Upper lobe of right lung (tissue), 1 donor: Measurements from ENCODE around the gene DPP6. TPM values are rescaled to one million over a fixed set of nuclear protein-coding genes. Genes with fewer than 3 reads are reported as not detected.

Experiments
- ATAC-seq: fragments of 200-7000 bp; cut with Tn5 transposase; one replicate; pipeline ENCODE4 v1.9.1; 2020; ENCODE audit warnings: mild to moderate bottlenecking, moderate library complexity
- DNase-seq: peaks from one replicate; pipeline ENCODE4 v3.0.0-alpha.2; 2020
- H3K27ac ChIP-seq: fragments of 200-600 bp; one replicate; pipeline ENCODE4 v1.8.0; 2022
- H3K27me3 ChIP-seq: fragments of 200-600 bp; one replicate; pipeline ENCODE4 v1.8.0; 2022; ENCODE audit warnings: mild to moderate bottlenecking
- H3K36me3 ChIP-seq: fragments of 200-600 bp; one replicate; pipeline ENCODE4 v1.8.0; 2022
- H3K4me1 ChIP-seq: fragments of 200-600 bp; one replicate; pipeline ENCODE4 v1.8.0; 2022
- H3K4me3 ChIP-seq: fragments of 200-600 bp; one replicate; pipeline ENCODE4 v1.8.0; 2022; ENCODE audit warnings: mild to moderate bottlenecking
- H3K9me3 ChIP-seq: fragments of 200-600 bp; one replicate; pipeline ENCODE4 v1.8.0; 2022
- intact Hi-C: fragments of 100-400 bp; cut with DNase I; formaldehyde crosslinking; loops from one replicate; pipeline ENCODE4 v1.11.0; 2022
- total RNA-seq: library from RNA; stranded (reverse); fragmentation: NEBNext Ultra II Directional; extraction: Animal tissue kit (Norgen Biotek cat#: 25700); gene quantifications from one replicate; pipeline ENCODE4 v1.2.1, GENCODE V29; 2021
- TF ChIP-seq, protein P1 (sequence below): fragments of 200-600 bp; IDR thresholded peaks from one replicate; pipeline ENCODE4 v1.8.0; 2022; ENCODE audit warnings: antibody characterized with exemption
- donor health status: DM: no; HTN: yes; CAD: no; lungs with severe emphysema.

Gene DPP6
- total RNA-seq, 1 donor from 2014 or later: 1.6 TPM

- no peaks in the 10 kb centered on the region for H3K4me1 ChIP-seq
- intact Hi-C loops: no loop called here
- H3K4me3 ChIP-seq: no peak overlapping the region
- H3K27me3 ChIP-seq: no peaks in the 10 kb centered on the region
- ATAC-seq (no peak), DNase-seq (no peak)
- no peaks in the 10 kb centered on the region for H3K9me3 ChIP-seq
- TF ChIP-seq, protein P1, sequence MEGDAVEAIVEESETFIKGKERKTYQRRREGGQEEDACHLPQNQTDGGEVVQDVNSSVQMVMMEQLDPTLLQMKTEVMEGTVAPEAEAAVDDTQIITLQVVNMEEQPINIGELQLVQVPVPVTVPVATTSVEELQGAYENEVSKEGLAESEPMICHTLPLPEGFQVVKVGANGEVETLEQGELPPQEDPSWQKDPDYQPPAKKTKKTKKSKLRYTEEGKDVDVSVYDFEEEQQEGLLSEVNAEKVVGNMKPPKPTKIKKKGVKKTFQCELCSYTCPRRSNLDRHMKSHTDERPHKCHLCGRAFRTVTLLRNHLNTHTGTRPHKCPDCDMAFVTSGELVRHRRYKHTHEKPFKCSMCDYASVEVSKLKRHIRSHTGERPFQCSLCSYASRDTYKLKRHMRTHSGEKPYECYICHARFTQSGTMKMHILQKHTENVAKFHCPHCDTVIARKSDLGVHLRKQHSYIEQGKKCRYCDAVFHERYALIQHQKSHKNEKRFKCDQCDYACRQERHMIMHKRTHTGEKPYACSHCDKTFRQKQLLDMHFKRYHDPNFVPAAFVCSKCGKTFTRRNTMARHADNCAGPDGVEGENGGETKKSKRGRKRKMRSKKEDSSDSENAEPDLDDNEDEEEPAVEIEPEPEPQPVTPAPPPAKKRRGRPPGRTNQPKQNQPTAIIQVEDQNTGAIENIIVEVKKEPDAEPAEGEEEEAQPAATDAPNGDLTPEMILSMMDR: no peak
- H3K36me3 ChIP-seq: no peaks in the 10 kb centered on the region
- no peak overlapping the region for H3K27ac ChIP-seq
These were observed 274.2 kb downstream of the DPP6 start for GRCh38 chr7:154326421-154326820.

DNA sequence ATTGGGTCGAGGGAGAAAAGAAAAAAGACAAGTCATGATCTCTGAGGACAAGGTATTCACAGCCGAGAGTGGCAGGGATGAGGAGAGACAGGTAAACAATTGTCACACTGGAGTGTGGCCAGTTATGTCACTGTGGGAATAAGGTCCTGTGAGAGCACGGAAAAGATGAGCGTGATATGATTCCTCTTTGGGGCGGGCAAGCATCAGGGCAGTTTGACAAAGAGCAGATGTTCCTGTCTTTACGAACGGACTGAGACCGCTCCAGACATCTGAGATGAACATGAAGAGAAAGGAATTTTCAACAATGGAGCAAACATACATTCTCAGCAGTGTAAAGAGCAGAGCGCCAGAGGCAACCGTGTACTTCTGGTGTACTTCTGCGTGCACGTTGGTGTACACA, 278.1 kb downstream of the DPP6 start:
- no peak overlapping the region for H3K4me3 ChIP-seq
- TF ChIP-seq, protein P1: no peak
- no peaks in the 10 kb centered on the region for H3K4me1 ChIP-seq
- no peaks in the 10 kb centered on the region for H3K27me3 ChIP-seq
- ATAC-seq (no peak), DNase-seq (no peak)
- intact Hi-C loops: no loop called here
- no peaks in the 10 kb centered on the region for H3K9me3 ChIP-seq
- H3K36me3 ChIP-seq: no peaks in the 10 kb centered on the region
- no peak overlapping the region for H3K27ac ChIP-seq

DNA sequence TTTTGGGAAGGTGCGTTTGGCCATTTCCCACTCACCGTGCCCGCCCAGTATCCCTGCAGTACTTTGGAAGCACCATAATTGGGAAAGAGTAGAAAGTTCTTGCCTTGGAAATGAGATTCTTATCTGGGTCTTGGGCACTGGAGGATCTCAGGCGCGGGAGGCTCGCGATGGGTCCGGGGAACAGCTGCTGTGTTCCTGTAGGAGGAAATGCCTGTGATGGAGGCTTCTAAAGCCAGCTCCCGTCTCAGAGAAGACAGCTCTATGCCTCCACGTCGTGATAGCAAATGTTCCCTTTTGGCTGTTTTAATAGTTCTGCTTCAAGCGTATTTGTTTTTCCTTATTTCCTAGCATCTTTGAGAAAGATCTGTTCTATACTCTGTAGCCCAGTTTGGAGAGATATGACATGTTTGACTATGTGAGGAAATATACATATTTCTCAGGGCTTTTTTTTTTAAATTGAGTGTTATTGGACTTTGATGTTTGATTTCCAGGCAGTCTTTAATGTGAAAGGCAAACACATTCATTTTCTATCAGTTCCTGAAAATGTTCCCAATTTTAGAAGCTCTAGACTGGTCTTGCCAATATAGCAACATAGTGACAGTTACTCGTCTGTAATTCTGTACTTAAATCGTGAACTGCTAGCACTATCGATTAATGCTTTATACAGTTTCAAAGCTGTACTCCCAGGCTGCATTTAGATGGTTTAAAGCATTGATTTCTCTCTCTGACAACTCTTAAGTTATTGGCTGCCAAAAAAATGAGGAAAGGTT, 280.8 kb downstream of the DPP6 start:
- Histone ChIP-seq H3K9me3 (no peaks in the 10 kb centered on the region), H3K4me3 (no peak overlapping the region), H3K36me3 (no peaks in the 10 kb centered on the region), H3K4me1 (no peaks in the 10 kb centered on the region), H3K27me3 (no peaks in the 10 kb centered on the region), H3K27ac (no peak overlapping the region)
- ATAC-seq (no peak), DNase-seq (no peak)
- intact Hi-C loops: no loop called here
- TF ChIP-seq, protein P1: no peak

GRCh38 chr7:154336295-154336694, 284.1 kb downstream of the DPP6 start:
- ATAC-seq (no peak), DNase-seq (no peak)
- Histone ChIP-seq H3K4me1 (no peaks in the 10 kb centered on the region), H3K4me3 (no peak overlapping the region), H3K27me3 (no peaks in the 10 kb centered on the region), H3K27ac (no peak overlapping the region), H3K36me3 (no peaks in the 10 kb centered on the region), H3K9me3 (no peaks in the 10 kb centered on the region)
- intact Hi-C loops: no loop called here
- TF ChIP-seq, protein P1: no peak

DNA sequence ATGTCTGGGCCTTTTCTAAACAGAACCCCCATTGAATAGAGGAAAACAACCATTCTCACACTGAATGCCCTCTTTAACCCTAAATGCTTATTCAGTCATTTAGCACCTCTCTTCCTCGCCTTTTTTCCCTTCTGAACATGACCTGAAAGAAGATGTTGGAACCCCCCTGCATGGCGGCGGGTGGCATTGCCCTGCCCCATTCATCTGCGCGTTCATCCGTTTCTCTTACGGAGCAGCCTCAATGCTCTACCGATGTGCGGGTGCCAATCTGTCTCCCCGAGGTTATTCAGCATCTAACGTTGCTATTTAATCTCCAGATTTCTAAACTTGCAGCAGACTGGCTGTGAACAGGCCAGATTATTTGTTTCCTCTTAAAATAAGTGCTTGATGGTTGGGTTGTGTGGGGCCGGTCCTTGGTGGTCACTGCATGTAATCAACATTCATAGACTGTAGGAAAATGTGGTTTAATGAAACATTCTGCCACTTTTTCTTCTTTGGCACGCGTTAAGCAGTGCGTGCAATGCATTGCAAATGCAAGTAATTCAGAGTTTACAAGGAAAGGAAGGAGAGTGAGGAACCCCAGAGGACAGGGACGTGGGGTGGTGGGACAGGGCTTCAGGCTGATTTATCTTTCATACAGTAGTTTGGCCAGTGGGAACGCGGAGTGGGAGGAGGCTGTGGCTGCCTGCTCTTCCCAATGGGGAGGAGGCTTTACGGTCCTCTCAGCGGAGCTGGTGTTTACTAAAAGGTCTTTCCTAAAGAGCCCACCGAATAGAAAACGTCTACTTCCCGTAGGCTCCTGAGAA, 286.7 kb downstream of the DPP6 start:
- ATAC-seq: peak; percentile 8

More for the DNA sequence above, 286.7 kb downstream of the DPP6 start:
- no peaks in the 10 kb centered on the region for H3K4me1 ChIP-seq
- no peaks in the 10 kb centered on the region for H3K9me3 ChIP-seq
- TF ChIP-seq, protein P1: no peak
- intact Hi-C loops: no loop called here
- DNase-seq: no peak
- no peaks in the 10 kb centered on the region for H3K27me3 ChIP-seq
- H3K27ac ChIP-seq: no peak overlapping the region
- no peak overlapping the region for H3K4me3 ChIP-seq
- no peaks in the 10 kb centered on the region for H3K36me3 ChIP-seq
